Islet precursor cell (in vitro differentiated cells): Measurements from ENCODE around the gene MGRN1.

Source experiments
- DNase-seq: peaks from one replicate; pipeline ENCODE4 v3.0.0-alpha.2; 2018

Gene MGRN1

DNA sequence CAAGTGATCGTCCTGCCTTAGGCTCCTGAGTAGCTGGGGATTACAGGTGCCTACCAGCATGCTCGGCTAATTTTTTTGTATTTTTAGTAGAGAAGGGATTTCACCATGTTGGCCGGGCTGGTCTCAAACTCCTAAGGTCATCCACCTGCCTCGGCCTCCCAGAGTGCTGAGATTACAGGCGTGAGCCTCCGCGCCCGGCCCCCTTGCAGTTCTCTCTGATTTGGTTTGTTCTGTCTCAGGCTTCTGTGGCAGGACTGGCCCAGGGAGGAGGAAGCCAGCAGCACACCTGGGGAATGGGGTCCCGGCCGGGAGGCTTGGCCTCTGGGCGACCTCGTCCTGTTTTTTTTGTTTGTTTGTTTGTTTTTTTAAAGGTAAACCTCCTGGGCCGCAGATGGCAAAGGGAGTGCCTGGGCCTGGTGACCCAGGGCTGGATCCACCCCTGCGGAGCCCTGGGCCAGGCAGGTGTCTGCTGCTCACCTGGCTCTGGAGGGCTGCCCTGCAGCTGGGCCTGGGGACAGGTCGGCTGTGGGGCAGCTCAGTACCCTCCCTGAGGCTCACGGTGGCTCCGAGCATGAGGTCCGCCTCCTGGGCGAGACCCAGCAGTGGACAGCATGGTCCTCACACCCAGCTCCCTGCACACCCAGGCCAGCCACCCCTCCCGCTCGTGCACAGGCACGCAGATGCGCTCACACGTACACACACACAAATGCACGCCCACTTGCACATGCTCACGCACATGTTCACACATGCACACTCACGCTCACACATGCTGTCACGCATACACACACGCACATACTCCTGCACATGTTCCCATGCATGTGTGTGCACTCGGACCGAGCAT lies 65.5 kb downstream of the MGRN1 start:
- DNase-seq = peak; percentile 46

DNA sequence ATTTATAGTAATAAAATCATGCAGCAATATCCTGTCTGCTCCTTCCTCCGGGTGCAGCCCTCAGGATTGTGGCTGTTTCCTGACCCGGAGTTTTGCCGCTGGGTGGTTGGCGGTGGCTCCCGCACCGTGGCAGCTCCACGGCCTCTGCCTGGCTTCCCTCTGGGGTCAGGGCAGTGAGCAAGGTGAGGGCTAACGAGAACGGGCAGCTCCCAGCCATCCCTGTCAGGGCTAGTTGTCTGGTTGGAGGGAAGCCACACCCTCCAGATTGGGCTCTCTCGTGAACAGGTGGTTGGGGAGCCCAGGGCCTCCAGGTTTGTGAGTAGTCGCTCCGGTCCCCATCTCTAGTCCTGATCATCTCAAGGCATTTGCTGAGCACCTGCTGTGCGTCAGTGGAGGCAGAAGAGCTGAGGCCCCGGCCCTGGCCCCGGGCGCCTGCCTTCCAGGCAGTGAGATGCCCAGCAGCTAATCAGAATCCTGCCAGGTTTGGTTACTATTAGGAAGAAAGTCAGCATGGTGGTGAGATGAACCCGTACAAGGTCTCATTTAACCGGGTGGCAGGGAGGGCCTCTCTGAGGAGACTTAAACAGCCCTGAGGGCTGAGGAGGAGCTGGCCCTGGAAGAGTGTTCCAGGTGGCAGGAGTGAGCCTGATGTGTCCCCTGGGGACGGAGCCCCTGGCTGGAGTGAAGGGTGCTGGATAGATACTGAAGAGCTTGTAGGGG lies 66.5 kb downstream of the MGRN1 start:
- DNase-seq = peak; percentile 51

DNA sequence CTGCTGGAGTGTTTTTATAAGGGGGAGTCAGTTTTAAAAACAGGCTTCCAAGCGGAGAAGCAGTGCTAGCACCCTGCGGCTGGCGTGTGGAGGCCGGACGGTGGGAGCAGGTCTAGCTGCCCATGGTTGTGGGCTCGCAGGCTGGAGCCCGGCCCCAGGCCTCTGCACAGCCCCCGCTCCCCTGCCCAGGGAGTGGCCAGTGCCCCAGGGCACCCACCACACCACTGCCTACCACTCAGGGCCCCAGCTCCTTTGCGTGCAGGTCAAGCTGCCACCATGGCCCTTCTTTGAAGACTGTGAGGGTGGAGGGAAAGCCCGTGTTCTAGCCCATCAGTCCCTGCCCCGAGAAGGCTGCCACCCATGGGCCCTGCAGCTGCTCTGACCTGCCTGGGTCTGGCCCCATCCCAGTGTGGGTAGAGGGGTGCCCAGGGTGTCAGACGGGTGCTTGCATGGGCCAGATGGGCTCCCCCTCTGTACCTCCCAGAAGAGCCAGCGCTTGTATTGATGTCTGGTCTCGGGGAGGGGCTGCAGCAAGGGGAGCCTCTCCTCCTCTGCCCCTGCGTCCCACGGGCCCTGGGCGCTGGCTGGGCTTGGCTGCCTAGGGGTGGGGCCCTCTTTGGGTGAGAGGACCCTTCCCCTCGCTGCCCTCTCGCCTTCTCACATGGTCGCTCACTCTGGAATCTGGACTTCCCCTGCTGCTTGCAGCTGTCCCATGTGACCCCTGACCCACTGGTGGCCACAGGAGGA lies 67.2 kb downstream of the MGRN1 start:
- peak; percentile 49 for DNase-seq

DNA sequence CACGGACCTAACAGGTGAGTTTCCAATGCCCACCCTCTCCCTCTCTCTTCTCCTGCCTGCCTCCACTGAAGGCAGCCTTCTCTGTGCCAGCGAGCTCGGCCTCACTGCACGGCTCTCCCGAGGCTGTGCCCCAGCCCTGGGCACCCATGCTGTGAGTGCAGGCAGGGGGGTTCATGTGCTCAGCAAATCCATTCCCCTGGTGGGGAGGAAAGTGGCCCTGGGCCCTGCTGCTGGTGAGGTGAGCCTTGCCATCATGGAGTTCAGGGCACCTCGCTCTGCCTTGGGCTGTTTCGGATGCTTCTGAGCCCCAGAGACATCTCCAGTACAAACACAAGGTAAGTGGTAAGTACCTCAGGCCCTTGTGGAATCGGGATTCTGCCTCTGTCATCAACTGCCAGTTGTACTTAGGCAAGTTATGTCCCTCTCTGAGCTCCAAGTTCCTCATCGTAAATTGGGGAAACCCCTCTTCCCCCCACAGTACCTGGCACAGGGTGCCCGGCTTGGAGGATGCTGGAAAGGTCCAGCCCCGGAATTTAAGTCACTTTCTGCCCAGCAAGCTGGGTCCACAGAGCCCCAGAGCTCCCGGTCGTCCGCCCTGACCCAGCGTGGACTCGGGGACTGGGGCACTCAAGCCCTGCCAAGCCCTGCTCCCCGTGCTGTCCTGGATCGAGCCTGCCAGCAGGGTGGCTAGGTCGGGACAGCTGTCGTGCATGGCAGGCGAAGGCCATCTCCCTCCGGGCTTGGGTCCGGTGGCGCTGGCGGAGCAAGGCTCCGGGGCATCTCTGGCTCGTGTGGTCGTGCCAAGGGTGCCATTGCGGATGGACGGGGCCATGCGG lies 68.1 kb downstream of the MGRN1 start:
- peak; percentile 53 for DNase-seq

DNA sequence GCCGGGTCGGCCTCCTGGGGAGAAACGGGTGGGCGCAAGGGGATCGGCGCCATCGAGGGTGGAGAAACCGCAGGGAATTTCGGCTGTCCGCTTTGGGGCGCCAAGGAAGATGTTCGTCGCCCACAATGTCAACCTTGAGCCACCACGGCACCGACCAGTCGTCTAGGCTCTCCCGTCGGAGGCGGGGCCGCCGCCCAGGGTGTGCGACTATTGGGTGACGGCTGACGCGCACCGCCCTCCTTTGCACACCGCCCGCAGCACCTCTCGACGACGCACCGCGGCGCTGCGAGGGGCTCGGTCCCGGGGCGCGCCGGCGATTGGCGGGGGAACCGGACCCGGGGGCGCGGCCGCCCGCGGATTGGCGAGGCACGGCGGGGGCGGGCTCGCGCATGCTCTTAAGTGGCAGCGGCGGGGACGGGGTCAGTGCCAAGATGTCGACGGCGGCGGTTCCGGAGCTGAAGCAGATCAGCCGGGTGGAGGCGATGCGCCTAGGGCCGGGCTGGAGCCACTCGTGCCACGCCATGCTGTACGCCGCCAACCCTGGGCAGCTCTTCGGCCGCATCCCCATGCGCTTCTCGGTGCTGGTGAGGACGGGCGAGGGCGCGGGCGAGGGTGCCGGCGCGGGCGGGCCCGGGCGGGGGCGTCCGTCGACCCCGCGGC lies 68.8 kb downstream of the MGRN1 start, which contains the start of gene NUDT16L1:
TSS of gene NUDT16L1 (plus strand) at position 267 of the 660 bp plus-strand sequence. CDS start at position 432, 165 bp downstream.
- DNase-seq = peak; percentile 98

DNA sequence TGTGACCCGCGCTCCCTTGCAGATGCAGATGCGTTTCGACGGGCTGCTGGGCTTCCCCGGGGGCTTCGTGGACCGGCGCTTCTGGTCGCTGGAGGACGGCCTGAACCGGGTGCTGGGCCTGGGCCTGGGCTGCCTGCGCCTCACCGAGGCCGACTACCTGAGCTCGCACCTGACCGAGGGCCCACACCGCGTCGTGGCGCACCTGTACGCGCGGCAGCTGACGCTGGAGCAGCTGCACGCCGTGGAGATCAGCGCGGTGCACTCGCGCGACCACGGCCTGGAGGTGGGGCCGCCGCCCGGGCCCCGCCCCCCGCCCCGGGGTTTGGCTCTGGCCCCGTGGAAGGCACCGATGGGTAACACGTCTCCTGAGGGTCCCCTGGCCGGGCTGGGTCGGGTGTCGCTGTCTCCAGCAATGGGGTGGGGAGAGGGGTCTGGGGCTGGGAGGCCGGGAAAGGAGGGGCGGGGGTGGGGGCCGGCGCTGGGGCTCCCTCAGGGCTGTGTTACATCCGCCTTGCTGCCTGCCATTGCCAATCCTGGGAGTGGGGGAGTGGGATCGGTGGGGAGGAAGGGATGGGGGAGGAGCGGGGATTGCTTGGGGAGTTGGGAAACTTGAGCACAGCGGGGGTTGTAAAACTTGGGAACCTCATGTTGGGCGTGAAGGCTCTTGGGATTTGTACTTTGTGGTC lies 69.5 kb downstream of the MGRN1 start:
- DNase-seq = peak; percentile 70

DNA sequence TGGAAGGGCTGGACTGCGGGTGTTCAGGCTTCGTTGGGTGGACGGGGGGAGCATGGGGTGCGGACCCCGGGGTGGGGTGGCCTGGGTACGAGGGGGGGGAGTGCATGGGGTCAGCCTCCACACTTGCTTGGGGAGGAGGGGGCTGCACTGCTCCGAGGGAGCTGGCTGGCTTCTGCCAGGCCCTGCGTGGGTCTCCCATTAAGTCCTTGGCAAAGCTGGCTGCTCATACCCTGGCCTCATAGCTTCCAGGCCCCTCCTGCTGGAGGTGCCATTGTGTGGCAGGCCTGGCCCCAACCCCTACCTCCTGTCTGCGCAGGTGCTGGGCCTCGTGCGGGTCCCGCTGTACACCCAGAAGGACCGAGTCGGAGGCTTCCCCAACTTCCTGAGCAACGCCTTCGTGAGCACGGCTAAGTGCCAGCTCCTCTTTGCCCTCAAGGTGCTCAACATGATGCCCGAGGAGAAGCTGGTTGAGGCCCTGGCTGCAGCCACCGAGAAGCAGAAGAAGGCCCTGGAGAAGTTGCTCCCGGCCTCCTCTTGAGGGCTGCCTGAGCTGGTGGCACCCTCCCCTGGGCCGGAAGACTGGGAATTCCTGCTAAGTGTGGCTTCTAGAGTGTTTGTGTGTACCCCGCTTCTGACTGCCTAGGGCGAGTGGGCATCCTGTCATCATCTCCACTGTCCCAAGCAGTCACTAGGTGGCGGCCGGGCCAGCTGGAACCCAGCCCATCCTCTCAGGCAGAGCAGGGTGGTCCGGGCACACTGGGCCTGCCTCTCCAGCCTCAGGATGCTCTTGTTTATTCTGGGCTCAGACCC lies 70.2 kb downstream of the MGRN1 start:
- DNase-seq = peak; percentile 52

DNA sequence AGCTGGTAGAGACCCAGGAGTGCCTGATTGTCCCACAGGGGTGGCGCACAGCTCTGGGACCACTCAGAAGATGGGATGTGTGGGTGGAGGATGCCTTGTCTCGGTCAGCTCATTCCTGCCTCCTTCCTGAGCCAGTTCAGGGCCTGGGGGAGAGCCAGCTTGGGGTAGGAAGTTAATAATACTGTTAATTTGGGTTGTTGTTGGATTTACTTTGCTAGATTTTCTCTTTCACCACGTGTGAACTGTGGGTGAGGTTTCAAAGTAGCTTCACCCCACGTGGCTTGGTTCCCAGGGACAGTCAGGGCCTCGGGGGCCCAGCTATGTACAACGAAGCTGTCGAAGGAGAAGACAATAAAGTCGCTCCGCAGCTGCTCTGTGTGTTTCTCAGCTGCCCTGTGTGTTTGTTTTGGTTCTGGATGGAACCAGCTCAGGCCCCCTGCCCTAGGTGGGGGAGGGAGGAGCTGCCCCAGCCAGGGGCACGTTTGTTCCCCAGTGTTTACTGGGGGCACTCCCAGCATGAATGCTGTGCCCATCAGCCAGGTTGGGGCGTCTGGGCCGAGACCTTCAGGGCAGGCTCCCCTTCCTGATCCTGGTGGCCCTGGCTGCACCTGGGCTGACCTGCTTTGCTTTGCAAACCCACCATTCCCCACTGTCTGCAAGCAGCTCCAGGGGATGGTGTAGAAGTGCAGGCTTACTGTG lies 71.0 kb downstream of the MGRN1 start:
- no peak for DNase-seq

DNA sequence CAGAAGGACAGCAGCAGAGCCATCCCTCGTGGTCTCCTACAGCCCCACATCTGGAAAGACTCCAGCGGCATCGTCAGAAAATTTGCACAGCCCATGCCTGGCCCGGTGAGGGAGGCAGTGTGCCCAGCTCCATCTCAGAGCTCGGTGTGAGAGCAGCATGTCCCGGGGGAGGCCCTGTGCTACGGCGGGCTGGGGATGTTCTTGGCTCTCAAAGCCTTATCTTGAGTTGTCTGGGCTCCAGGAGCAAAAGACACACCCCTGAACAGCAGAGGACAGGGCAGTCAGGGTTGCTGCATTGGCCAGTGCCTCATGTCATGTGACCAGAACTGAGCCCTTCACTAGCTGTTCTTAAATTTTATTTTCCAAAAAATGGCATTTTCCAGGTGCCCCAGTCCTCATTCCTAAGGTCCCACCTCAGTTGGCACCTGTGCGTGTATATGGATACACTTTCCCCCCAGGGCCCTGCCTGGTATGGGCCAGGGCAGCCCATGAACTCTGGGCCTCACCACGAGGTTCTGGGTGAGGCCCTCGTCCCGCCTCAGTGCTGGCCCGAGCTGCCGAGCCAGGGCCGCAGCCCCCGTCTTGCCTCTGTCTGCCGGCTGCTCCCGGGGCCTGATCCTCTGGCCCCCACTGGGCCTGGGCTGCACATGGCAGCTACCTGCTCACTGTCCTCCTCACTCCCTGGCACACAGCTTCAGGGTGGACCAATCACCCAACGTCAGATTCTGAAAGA lies 71.7 kb downstream of the MGRN1 start:
- peak; percentile 41 for DNase-seq

DNA sequence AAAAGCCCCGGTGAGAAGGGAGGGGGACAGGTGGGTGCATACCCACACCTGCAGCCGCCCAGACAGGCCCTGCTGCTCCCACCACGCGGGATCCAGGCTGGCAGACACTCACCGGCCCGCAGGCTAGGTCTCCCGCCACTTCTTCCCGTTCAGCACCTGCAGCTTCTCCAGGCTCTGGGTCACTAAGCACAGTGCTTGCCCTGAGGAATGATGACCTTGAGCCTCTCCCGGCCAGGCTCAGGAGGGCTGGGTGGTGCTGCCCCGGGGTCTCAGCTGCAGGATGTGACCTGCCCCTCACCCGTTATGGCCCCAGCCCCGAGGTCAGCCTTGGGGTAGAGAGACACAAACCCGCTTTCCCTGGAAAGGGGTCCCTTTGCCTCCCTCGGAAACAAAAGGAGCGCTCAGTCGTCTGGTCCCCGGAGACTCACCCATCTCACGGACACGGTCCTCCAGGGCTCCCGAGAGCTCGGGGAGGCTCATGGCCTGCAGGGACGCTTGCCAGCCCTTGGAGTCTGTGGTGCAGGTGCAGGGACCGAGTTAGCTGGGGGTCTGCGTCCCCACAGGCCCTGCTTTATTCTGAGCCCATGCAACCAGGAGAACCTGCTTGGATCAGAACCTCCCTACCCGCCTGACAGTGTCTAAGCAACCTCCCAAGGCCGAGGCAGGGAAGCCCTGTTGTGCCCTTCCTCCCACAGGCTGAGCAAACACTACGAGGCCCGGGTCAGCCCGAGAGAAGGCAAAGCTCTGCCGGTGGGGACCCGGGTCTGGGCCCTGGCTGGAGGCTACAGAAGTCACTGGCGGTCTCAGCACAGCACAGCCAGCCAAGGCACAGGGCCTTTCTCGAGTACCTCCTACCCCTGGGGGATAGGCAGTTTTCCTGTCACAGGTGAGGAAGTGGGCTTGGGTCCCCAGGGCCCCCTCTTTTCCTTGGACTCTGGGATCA lies 72.5 kb downstream of the MGRN1 start:
- DNase-seq = peak; percentile 46

DNA sequence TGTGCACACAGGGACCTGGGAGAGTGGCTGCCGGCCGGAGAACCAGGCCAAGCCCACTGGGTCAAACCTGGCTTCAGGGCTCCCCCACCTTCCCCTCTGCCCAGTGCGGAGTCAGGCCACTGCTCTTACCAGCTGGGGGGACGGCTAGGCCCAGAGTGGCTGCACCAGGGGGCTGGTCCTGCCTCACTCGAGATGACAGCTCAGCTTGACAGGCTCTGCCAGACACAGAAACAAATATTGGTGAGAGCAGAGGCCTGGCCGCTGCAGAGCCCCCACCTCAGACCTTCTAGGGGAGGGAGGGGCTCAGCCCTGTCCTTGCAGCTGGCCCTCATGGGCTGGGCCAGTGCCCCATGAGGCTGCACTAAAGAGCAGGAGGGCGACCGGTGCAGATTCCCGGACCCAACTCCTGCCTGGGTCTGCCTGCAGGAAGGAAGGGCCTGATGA lies 73.2 kb downstream of the MGRN1 start:
- DNase-seq = peak; percentile 54

DNA sequence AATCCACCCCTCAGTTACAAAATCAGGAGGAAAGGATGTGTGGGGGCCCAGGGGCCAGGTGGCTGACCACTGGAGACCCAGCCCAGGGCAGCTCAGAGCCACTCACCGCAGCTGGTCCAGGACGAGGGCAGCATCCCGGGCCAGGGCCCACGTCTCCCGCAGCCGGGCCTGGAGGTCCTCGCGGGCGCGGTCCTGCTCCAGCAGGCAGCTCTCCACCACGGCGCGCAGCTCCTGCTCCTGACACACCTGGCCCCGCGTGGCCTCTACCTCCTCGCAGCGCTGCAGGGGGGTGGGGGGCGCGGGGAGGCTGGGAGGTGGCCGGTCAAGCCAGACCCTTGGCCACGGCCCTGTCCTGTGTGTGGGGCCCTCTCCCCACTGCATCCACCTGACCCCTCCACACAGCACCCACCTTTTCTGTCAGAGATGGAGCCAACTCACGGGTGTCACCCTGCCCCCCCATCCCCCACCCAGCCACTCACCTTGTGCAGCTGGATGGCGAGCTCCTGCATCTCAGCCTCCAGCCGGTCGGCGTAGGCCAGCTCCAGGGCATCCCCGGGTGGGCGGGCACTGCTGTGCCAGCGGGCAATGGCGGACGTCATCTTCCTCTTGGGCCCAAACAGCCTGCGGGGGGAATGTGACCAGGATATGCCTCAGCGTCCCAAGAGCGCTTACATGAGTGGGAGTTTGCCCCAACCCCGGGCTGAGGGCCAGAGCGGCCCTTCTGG lies 73.9 kb downstream of the MGRN1 start:
- peak; percentile 51 for DNase-seq

DNA sequence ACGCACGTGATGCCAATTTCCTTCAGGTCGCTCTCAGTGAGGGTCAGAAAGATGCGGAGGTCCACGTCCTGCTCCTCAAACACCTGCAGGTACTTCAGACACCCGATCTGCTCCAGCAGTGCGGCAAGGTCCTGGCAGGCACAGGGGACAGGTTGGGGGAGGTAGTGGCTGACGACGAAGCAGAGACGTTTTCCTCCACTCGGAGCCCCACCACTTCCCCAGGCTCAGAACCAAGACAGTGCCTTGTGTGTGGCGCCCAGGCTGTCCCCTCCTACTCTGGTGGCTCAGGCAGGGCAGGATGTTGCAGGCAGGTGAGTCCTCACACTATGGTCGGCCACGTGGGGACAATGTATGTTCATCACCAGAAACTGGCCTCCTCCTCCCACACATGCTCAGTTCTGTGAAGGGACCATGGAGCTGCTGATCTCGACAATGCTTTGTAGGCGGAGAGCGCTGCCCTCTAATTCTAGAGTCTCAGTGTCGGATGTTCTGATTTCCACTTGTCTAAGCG lies 74.5 kb downstream of the MGRN1 start:
- DNase-seq = peak; percentile 45

DNA sequence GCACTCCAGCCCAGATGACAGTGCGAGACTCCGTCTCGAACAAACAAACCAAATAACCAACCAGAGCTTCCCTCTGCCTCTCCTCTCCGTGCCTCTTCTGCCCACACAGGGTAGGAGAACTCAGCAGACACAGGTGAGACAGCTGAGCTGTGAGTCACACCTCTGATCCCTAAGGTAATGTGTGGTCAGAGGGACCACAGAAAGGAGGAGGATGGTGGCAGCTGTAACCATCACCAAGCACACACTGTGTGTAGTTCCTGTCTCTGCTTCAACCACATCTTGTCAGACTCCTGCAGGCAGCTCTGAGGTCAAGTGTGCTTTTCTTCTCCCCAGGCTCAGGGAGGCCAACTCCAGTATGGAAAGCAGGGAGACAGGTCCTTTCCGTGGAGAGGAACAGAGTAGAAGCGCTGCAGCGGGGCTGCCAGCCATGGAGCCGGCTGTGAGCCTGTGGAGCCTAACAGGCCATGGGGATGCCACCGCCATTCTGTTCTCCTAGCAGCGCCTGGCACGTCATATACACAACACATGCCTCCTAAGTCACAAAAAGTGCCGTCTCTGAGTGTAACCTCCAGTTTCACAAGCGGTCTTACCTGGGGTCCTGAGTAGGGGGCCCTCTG lies 75.9 kb downstream of the MGRN1 start:
- peak; percentile 42 for DNase-seq

DNA sequence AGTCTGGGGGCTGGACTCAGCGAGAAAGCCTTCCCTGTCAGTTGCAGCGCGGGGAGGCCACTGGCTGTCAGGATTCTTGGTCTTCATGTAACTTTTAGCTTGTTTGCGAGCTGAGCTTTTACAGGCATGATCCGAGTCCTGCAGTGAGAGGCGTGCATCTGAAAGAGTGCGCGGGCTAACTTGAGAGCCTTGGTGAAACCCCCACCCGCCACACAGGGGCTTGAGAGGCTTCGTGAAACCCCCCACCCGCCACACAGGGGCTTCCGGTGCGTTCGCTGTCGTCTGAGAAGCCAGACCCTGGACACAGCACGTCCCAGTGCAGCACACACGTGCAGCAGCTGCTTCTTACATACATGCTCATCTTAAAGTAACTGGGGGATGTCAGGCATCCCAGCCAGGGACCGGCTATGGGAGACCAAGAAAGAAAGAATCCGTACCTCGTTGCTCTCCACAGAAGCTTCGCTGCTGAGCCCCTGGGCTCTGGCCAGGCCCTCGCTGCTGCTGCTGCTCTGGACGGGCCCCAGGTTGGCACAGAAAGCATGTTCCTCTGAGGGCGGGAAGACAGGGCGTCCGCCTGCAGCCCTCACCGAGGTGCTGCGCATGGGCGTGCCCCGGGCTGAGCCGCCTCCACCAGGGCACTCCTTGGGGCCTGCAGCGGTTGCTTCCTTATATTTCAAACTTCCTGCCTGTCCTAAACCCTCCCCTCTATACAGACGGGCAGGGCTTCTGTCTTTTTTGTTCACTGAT lies 76.5 kb downstream of the MGRN1 start:
- peak; percentile 44 for DNase-seq
